IPS-15b (cell line): ENCODE data around the gene SLMAP.

Experiments
- H3K27me3 ChIP-seq: one replicate; pipeline ENCODE4 v1.6.1; 2013; ENCODE audit warnings: low read length; ENCODE audit not compliant: control insufficient read depth, insufficient read depth
- H3K36me3 ChIP-seq: one replicate; pipeline ENCODE4 v1.6.1; 2013; ENCODE audit warnings: low read length; ENCODE audit not compliant: control insufficient read depth, insufficient read depth
- H3K4me1 ChIP-seq: one replicate; pipeline ENCODE4 v1.6.1; 2013; ENCODE audit warnings: mild to moderate bottlenecking, low read length; ENCODE audit not compliant: control insufficient read depth, insufficient read depth
- H3K4me3 ChIP-seq: one replicate; pipeline ENCODE4 v1.5.1; 2013; ENCODE audit warnings: low read depth, low read length
- H3K9ac ChIP-seq: one replicate; pipeline ENCODE4 v1.6.1; 2013; ENCODE audit warnings: low read depth, mild to moderate bottlenecking, low read length
- H3K9me3 ChIP-seq: one replicate; pipeline ENCODE4 v1.6.1; 2013; ENCODE audit warnings: mild to moderate bottlenecking, low read length; ENCODE audit not compliant: control insufficient read depth, insufficient read depth

SLMAP gene

GRCh38 chr3:57755368-57755675 is 787 bp upstream of the SLMAP start:
- Histone ChIP-seq H3K36me3 (no peaks in the 10 kb centered on the region), H3K4me3 (peak overlapping the region; percentile 87), H3K9ac (peak overlapping the region; percentile 68), H3K27me3 (no peaks in the 10 kb centered on the region), H3K4me1 (peaks cover 6% of the 10 kb centered on the region), H3K9me3 (no peaks in the 10 kb centered on the region)

DNA sequence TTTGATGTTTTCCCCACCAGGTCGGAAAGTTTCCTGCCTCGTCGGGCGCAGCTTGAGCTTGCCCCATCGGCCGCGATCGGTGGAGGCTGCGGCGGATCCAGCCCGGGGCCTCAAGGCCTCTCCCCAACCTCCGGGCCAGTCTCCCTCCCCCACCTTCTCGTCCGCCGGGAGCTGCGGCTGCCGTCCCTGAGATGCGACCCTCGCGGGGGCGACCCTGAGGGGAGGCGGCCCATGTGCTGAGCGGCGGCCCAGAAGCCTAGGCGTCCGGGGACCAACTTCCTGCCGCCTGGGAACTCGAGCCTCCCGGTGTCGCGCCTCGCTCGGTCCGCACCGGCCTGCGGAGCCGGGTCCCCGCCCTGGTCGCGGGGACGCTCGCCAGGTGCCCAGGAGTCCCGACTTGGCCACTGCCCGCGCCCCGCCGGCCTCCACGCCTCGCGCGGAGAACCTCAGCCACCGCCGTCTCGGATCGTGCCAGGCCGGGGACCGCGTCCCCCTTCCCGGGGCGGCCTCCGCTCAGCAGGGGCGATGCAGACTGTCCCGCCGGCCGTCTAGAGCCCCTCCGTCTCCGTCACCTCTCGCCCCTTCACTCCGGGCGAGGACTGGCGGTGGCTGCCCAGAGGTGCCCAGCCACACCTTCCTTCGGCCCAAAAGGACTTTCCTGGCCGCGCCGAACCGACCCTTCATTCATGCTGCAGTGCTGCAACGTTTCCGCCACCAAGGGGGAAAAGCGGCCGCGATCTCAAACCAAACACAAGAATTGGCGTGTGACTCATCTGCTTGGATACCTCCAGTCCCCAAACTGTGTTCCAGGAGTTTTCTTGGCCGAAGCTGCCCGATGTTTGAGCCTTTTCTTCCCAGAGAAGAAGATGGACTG is 656 bp downstream of the SLMAP start:
- Histone ChIP-seq H3K9ac (peak overlapping the region; percentile 68), H3K27me3 (no peaks in the 10 kb centered on the region), H3K9me3 (no peaks in the 10 kb centered on the region), H3K36me3 (no peaks in the 10 kb centered on the region), H3K4me1 (peaks cover 6% of the 10 kb centered on the region), H3K4me3 (peak overlapping the region; percentile 87)

DNA sequence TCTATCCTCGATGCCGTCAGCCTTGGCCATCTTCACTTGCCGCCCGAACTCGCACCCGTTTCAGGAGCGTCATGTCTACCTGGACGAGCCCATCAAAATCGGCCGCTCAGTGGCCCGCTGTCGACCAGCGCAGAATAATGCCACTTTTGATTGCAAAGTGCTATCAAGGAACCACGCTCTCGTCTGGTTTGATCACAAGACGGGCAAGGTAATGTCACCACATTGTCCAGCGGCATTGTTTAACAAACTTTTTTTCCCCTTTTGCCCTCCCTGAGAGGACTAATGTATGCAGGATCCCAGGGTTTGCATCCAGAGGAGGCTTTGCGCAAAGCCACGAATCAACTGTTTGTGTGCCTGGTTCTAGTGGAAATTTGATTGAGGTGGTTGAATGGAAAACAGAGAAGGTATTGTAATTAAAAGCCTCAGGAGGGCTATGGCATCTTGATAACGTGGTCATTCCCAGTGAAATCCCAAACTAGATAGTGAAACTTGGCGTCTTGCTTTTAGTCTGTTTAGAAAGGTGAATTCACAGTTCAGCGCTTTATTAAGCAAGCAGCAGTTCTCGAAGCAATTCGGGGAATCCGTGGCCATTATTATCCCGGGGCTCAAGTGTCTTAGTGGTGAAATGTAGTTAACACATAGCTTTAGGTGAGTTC is 1.7 kb downstream of the SLMAP start:
- Histone ChIP-seq H3K27me3 (no peaks in the 10 kb centered on the region), H3K9me3 (no peaks in the 10 kb centered on the region), H3K9ac (peak overlapping the region; percentile 68), H3K4me1 (peaks cover 2% of the 10 kb centered on the region), H3K4me3 (peak overlapping the region; percentile 87), H3K36me3 (no peaks in the 10 kb centered on the region)

- Histone ChIP-seq H3K9me3 (no peaks in the 10 kb centered on the region), H3K27me3 (no peaks in the 10 kb centered on the region), H3K9ac (peak overlapping the region; percentile 28), H3K4me3 (peak overlapping the region; percentile 87), H3K4me1 (peaks cover 2% of the 10 kb centered on the region), H3K36me3 (no peaks in the 10 kb centered on the region)
These were observed 2.6 kb downstream of the SLMAP start for GRCh38 chr3:57758686-57759085.

DNA sequence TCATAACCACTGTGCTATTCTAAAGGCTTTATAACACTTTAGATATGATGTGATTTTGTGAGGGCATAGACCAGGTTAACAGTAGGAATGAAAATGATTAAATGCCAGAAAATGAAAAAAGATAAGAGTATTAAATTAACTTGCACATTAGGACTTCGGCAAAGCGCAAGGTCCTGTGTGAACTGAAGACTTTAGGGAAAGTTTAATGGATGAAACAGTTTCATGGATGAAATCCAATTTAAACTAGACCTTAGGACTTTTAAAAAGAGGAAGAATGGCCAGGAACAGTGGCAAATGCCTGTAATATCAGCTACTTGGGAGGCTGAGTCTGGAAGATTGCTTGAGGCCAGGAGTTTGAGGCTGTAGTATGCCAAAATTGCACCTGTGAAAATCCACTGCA is 8.7 kb downstream of the SLMAP start:
- Histone ChIP-seq H3K9me3 (no peaks in the 10 kb centered on the region), H3K36me3 (peaks cover 3% of the 10 kb centered on the region), H3K4me3 (no peak overlapping the region), H3K9ac (no peak overlapping the region), H3K4me1 (no peaks in the 10 kb centered on the region), H3K27me3 (no peaks in the 10 kb centered on the region)

- H3K9me3 ChIP-seq: no peaks in the 10 kb centered on the region
- peaks cover 3% of the 10 kb centered on the region for H3K36me3 ChIP-seq
- H3K4me1 ChIP-seq: peaks cover 2% of the 10 kb centered on the region
- no peak overlapping the region for H3K4me3 ChIP-seq
- H3K27me3 ChIP-seq: no peaks in the 10 kb centered on the region
- no peak overlapping the region for H3K9ac ChIP-seq
These were observed 12.5 kb downstream of the SLMAP start for GRCh38 chr3:57768595-57768994.

GRCh38 chr3:57770009-57770827 is 14.1 kb downstream of the SLMAP start:
- Histone ChIP-seq H3K9ac (no peak overlapping the region), H3K4me1 (peaks cover 2% of the 10 kb centered on the region), H3K4me3 (no peak overlapping the region), H3K36me3 (no peaks in the 10 kb centered on the region), H3K9me3 (no peaks in the 10 kb centered on the region), H3K27me3 (no peaks in the 10 kb centered on the region)

DNA sequence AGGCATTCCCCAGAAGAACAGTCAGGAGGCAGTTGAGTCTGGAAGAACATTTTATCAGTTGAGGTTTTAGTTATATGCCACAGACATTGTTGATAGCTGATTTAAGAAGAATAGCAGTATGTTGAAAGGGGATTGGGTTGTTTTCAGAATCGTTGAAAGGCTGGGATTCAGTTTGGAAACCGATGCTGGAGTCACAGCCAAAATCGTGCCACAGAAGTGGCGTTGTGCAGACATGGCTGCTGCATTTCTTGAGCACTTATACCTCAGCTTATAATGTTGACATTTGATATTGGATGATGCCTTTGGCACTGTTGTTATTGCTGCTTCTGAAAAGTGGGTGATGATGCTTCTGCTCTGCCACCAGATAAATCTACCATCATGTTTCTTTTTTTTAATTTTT is 16.1 kb downstream of the SLMAP start:
- H3K4me3 ChIP-seq: no peak overlapping the region
- H3K27me3 ChIP-seq: no peaks in the 10 kb centered on the region
- H3K9ac ChIP-seq: no peak overlapping the region
- H3K9me3 ChIP-seq: no peaks in the 10 kb centered on the region
- H3K36me3 ChIP-seq: no peaks in the 10 kb centered on the region
- H3K4me1 ChIP-seq: peaks cover 2% of the 10 kb centered on the region

GRCh38 chr3:57777774-57778173 is 21.7 kb downstream of the SLMAP start:
- no peaks in the 10 kb centered on the region for H3K4me1 ChIP-seq
- no peak overlapping the region for H3K9ac ChIP-seq
- no peaks in the 10 kb centered on the region for H3K9me3 ChIP-seq
- H3K4me3 ChIP-seq: no peak overlapping the region
- no peaks in the 10 kb centered on the region for H3K36me3 ChIP-seq
- H3K27me3 ChIP-seq: no peaks in the 10 kb centered on the region

DNA sequence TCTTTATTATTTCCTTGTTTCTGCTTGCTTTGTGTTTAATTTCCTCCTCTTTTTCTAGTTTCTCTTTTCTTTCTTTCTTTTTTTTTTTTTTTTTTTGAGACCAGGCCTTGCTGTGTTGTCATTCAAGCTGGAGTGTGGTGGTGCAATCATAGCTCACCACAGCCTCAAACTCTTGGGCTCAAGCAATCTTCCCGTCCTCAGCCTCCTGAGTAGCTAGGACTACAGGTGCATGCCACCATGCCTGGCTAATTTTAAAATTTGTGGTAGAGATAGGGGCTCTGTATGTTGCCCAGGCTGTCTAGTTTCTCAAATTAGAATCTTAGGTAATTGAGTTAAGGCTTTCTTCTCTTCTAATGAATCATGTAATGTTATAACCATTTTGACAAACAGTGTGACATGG is 22.4 kb downstream of the SLMAP start:
- Histone ChIP-seq H3K9me3 (no peaks in the 10 kb centered on the region), H3K4me1 (peaks cover 4% of the 10 kb centered on the region), H3K9ac (no peak overlapping the region), H3K36me3 (no peaks in the 10 kb centered on the region), H3K27me3 (no peaks in the 10 kb centered on the region), H3K4me3 (no peak overlapping the region)

DNA sequence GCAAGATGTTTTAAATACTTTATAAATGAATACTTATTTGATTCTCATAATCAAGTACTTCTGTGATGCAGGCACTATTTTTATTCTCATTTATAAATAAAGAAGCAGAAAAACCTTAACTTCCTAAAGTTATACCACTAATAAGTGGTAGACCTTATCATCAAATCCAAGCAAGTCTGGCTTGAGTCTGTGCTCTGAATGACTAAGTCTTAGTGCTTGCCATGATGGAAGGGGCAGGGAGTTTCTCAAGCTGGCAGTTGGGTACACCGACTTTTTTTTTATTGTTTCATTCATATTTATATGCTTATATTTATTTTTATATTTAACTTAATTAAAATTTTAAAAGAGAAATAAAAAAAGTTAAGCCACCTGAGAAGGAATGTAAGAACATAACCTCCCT is 23.6 kb downstream of the SLMAP start:
- H3K4me1 ChIP-seq: peaks cover 4% of the 10 kb centered on the region
- no peaks in the 10 kb centered on the region for H3K9me3 ChIP-seq
- no peaks in the 10 kb centered on the region for H3K36me3 ChIP-seq

More for the DNA sequence above, 23.6 kb downstream of the SLMAP start:
- Histone ChIP-seq H3K27me3 (no peaks in the 10 kb centered on the region), H3K9ac (no peak overlapping the region), H3K4me3 (no peak overlapping the region)
